ENCODE data around the gene CECR2.

GRCh38 chr22:17590586-17590985 is 221.3 kb downstream of the CECR2 start:
- no peak for TF ChIP-seq CTCF (IDR thresholded peaks at IDR 0.05)
- TF ChIP-seq ETV6 (CRISPR knock-in tag; IDR thresholded peaks at IDR 0.05): no peak
- TF ChIP-seq HMGXB4 (CRISPR knock-in tag; IDR thresholded peaks at IDR 0.05): no peak
- TF ChIP-seq FOXP4 (CRISPR knock-in tag; IDR thresholded peaks at IDR 0.05): no peak
- TF ChIP-seq ESRRA (CRISPR knock-in tag; IDR thresholded peaks at IDR 0.05; ENCODE audit: borderline replicate concordance): no peak
- TF ChIP-seq MAX (CRISPR knock-in tag; IDR thresholded peaks at IDR 0.05): no peak
- no peak for TF ChIP-seq PREB (CRISPR knock-in tag; IDR thresholded peaks at IDR 0.05; ENCODE audit: borderline replicate concordance)
- TF ChIP-seq JAZF1 (CRISPR knock-in tag; IDR thresholded peaks at IDR 0.05): no peak
- TF ChIP-seq TP53 (CRISPR knock-in tag; IDR thresholded peaks at IDR 0.05): no peak
- TF ChIP-seq JUN (CRISPR knock-in tag; IDR thresholded peaks at IDR 0.05): no peak
- no peak for TF ChIP-seq ATF6 (CRISPR knock-in tag; IDR thresholded peaks at IDR 0.05)
- TF ChIP-seq TCF7 (CRISPR knock-in tag; IDR thresholded peaks at IDR 0.05; ENCODE audit: low read depth): no peak
- TF ChIP-seq SOX15 (CRISPR knock-in tag; IDR thresholded peaks at IDR 0.05): no peak

All from WTC11 (cell line).